ENCODE measurements around the gene NUTM1.
"Not testable (repeated sequence)": the region's sequence is repeated elsewhere in the genome, so short reads cannot be mapped to it uniquely, and the experiment has no call there.

Gene NUTM1

GRCh38 chr15:34403160-34403598 lies 60.1 kb downstream of the NUTM1 start:
- in situ Hi-C loops (cut with MboI; ENCODE audit: low sequenced_read_pairs): not testable (repeated sequence)

GRCh38 chr15:34403899-34404298 lies 60.8 kb downstream of the NUTM1 start:
- in situ Hi-C loops (cut with MboI; ENCODE audit: low sequenced_read_pairs): not testable (repeated sequence)

Data from HL-60/S4 (cell line).